Esophagus (tissue), 2 donors: ENCODE results near the gene COL4A2. TPM values are rescaled to one million over a fixed set of nuclear protein-coding genes. Genes with fewer than 3 reads are reported as not detected.

ENCODE experiments used
- H3K27ac ChIP-seq, 2 donors: one replicate each; pipeline ENCODE4 v1.5.1; 2013; ENCODE audit warnings: low read depth in 2 of 2, mild to moderate bottlenecking in 2 of 2, inconsistent platforms in 1 of 2, low read length in 1 of 2, moderate library complexity in 1 of 2
- H3K27me3 ChIP-seq, 2 donors: one replicate each; pipeline ENCODE4 v1.6.1; 2013; ENCODE audit warnings: low read length in 2 of 2, control low read depth in 1 of 2, mild to moderate bottlenecking in 1 of 2; ENCODE audit not compliant: insufficient read depth in 2 of 2, control insufficient read depth in 1 of 2
- H3K36me3 ChIP-seq, 2 donors: one replicate each; pipeline ENCODE4 v1.6.1; 2013; ENCODE audit warnings: low read length in 1 of 2; ENCODE audit not compliant: control insufficient read depth in 2 of 2, insufficient read depth in 2 of 2
- H3K4me1 ChIP-seq, 2 donors: one replicate each; pipeline ENCODE4 v1.6.1; 2013; ENCODE audit warnings: low read length in 1 of 2; ENCODE audit not compliant: control insufficient read depth in 2 of 2, insufficient read depth in 2 of 2
- H3K4me3 ChIP-seq, 2 donors: one replicate each; pipeline ENCODE4 v1.5.1; 2013; ENCODE audit warnings: low read length in 2 of 2, mild to moderate bottlenecking in 2 of 2, low read depth in 1 of 2, moderate library complexity in 1 of 2
- H3K9me3 ChIP-seq, 2 donors: one replicate each; pipeline ENCODE4 v1.6.1; 2013; ENCODE audit warnings: mild to moderate bottlenecking in 2 of 2, low read depth in 1 of 2, low read length in 1 of 2, moderate library complexity in 1 of 2; ENCODE audit not compliant: control insufficient read depth in 2 of 2, insufficient read depth in 1 of 2
- WGBS, 2 donors: extraction: QIAGEN DNeasy Blood & Tissue Kit; methylation state at CpG; one replicate each; pipeline ENCODE4 v1.1.7; 2013; 5-methylcytosine and 5-hydroxymethylcytosine counted together
- polyA plus RNA-seq, 2 donors: library from polyadenylated mRNA; stranded (reverse); fragments of 200-250 nt; gene quantifications; one replicate each; pipeline ENCODE4 v1.2.3, GENCODE V29; 2013
- donor health status: healthy with polysubstance abuse.
- donor health status: Bipolar disorder and iron deficiency.

Gene COL4A2
- polyA plus RNA-seq, 2 donors, result 25.3 to 39.2 TPM

DNA sequence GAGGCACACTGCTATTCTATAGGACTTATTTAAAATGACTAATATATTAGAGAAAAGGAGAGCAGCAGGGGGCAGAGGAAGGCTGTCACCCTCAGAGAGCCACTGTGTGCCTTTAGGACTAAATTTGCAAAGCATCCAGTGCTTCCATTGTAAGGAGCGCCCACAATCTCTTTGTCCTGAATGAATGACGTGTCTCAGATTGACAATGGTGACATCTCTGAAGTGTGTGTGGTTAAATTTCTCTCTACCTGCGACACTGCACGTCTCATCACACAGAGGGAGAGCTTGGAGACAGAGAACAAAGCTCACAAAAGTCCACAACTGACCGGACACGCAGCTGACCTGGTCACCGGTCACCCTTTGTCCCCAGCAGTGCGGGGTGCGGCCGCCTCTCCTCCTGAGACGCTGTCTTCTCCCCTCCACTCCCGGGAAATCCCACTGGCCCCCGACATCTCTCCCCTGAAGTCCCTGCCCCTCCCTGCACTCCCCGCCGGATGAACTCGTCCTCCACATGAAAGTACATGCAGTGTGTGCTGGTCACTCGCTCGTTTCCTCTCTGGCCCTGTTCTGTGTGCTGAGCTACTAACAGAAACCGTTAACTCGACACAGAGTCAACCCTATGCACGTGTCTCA is 147.3 kb downstream of the COL4A2 start:
- WGBS, 2 donors, result 80 to 83% methylated on average over 21 of the region's 21 CpGs
- no peak overlapping the region for H3K4me3 ChIP-seq
- no peaks in the 10 kb centered on the region for H3K27me3 ChIP-seq
- no peak overlapping the region for H3K27ac ChIP-seq
- no peaks in the 10 kb centered on the region for H3K9me3 ChIP-seq
- H3K36me3 ChIP-seq, result peaks cover 0 to 7% of the 10 kb centered on the region in 2 donors
- H3K4me1 ChIP-seq, result no peaks in the 10 kb centered on the region

DNA sequence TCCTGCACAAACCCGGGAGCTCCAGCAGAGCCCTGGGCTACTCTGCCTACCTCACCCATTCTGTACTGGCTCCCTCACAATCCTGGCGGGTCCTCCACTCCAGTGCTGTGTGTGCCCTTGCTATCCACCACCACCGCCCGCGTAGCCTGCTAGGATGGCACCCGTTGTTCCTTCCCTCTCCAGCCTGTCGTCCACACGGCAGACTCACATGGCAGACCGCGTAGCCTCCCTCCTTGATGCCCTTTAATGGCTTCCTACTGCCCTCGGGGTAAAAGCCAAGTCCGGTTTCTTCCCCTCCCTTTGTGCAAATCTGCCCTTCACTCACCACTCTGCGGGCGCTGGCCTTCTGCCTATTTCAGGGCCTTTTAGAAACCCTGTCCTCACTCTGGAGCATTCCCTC is 147.9 kb downstream of the COL4A2 start:
- 79 to 81% methylated on average over 14 of the region's 14 CpGs for WGBS, 2 donors
- Histone ChIP-seq H3K4me3 (no peak overlapping the region), H3K27me3 (no peaks in the 10 kb centered on the region), H3K9me3 (no peaks in the 10 kb centered on the region), H3K4me1 (no peaks in the 10 kb centered on the region), H3K27ac (no peak overlapping the region), H3K36me3 (peaks cover 0 to 6% of the 10 kb centered on the region in 2 donors)

DNA sequence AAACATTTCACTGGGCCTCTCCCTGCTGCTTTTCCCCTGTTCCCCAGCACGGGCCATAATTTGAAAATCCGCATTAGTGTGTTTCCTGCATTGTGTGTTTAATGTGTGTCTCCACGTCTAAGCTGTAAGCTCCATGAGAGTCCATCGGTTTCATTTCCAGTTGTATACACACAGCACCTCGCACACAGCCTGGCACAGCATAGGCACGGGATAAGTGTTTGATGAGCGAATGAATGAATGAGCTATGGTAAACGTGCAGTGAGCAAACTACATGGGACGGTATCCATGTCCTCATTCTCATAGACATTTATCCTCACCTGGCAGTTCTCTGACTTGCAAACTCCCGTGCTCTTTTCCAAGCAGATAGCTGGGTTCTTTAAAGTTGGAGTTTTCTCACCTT is 148.4 kb downstream of the COL4A2 start:
- H3K4me1 ChIP-seq, result no peaks in the 10 kb centered on the region
- H3K27me3 ChIP-seq, result no peaks in the 10 kb centered on the region
- 63 to 68% methylated on average over 10 of the region's 10 CpGs for WGBS, 2 donors
- no peaks in the 10 kb centered on the region for H3K9me3 ChIP-seq
- H3K4me3 ChIP-seq, result no peak overlapping the region
- H3K27ac ChIP-seq, result no peak overlapping the region
- peaks cover 0 to 5% of the 10 kb centered on the region in 2 donors for H3K36me3 ChIP-seq

DNA sequence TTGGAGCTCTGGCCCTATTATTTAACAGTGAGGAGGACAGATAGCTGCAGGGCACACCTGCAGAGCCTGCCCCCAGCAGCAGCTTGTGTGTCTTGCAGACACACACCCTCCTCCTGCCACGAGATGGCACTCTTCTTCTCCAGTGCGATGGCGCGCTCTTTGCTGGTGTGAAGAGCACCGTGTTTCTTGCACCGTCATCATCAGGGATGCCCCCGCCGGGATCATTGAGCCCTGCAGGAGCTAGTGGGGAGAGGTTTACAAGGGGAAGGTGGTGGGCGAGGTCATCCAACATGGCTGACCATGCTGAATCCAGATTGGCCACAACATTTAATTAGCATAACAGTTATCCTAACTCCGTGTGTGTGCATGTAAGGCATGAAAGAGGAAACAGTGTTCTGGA is 148.9 kb downstream of the COL4A2 start:
- Histone ChIP-seq H3K27me3 (no peaks in the 10 kb centered on the region), H3K4me3 (no peak overlapping the region), H3K9me3 (no peaks in the 10 kb centered on the region), H3K27ac (peak overlapping the region in 1 of 2 donors; percentile 57), H3K4me1 (no peaks in the 10 kb centered on the region), H3K36me3 (peaks cover 0 to 3% of the 10 kb centered on the region in 2 donors)
- WGBS, 2 donors, result 8 to 17% methylated on average over 10 of the region's 10 CpGs

DNA sequence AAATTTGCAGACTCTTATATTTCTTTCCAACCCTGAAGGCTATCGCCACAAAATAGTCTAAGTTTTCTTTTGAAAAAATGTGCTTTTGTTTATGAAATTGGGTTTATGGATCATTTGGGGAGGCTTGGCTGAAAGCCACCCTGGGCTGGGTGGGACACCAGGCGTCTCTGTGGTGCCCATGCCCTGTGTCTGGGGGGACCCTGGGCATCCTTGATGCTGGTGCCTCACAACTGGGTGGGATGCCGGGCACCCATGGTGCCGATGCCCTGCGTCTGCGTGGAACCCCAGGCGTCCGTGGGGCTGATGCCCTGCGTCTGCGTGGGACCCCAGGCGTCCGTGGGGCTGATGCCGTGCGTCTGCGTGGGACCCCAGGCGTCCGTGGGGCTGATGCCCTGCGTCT is 149.5 kb downstream of the COL4A2 start:
- H3K27ac ChIP-seq, result no peak overlapping the region
- 86 to 89% methylated on average over 18 of the region's 18 CpGs for WGBS, 2 donors
- no peaks in the 10 kb centered on the region for H3K27me3 ChIP-seq
- H3K4me3 ChIP-seq, result no peak overlapping the region
- H3K9me3 ChIP-seq, result no peaks in the 10 kb centered on the region
- peaks cover 0 to 3% of the 10 kb centered on the region in 2 donors for H3K36me3 ChIP-seq
- no peaks in the 10 kb centered on the region for H3K4me1 ChIP-seq

DNA sequence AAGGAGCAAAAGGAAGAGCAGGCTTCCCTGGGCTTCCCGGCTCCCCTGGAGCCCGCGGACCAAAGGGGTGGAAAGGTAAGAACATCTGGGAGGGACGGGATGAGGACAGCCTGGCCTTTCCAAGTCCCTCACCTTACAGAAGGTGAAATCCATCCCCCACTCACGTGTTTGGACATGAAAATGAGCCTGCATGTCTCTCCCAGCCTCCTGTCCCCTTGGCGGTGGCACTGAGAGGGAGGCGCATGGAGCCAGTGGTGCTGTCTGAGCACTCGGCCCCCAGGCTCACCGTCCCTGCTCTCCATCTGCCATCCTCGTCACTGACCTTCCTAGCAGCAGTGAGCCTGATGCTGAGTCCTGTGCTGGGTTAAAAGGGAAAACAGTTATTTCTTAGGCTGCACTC is 150.3 kb downstream of the COL4A2 start:
- WGBS, 2 donors, result 86 to 87% methylated on average over 10 of the region's 10 CpGs
- H3K4me1 ChIP-seq, result no peaks in the 10 kb centered on the region
- H3K9me3 ChIP-seq, result no peaks in the 10 kb centered on the region
- no peak overlapping the region for H3K27ac ChIP-seq
- H3K36me3 ChIP-seq, result peaks cover 0 to 3% of the 10 kb centered on the region in 2 donors
- no peaks in the 10 kb centered on the region for H3K27me3 ChIP-seq
- no peak overlapping the region for H3K4me3 ChIP-seq

DNA sequence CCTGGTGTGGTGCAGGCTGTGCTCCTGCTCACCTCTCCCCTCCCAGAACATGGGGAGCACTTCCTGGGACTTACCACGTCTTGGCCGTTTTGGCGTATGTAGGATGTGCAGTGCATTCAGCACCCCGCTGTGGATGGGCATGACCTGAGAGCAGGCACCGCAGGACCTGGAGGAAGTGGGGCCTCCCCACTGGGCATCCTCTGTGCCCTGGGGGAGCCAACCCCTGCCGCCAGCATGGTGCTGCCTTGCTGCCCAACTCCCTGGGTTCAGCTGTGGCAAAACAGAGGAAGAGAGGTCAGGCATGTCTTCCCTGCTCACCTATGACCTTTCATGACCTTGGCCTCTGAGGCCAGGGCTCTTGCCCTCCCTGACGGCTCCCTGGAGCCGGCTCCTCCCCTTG is 150.9 kb downstream of the COL4A2 start:
- no peak overlapping the region for H3K4me3 ChIP-seq
- no peaks in the 10 kb centered on the region for H3K4me1 ChIP-seq
- 78 to 85% methylated on average over 8 of the region's 8 CpGs for WGBS, 2 donors
- H3K36me3 ChIP-seq, result peaks cover 0 to 3% of the 10 kb centered on the region in 2 donors
- H3K27me3 ChIP-seq, result no peaks in the 10 kb centered on the region
- H3K9me3 ChIP-seq, result no peaks in the 10 kb centered on the region
- H3K27ac ChIP-seq, result no peak overlapping the region

DNA sequence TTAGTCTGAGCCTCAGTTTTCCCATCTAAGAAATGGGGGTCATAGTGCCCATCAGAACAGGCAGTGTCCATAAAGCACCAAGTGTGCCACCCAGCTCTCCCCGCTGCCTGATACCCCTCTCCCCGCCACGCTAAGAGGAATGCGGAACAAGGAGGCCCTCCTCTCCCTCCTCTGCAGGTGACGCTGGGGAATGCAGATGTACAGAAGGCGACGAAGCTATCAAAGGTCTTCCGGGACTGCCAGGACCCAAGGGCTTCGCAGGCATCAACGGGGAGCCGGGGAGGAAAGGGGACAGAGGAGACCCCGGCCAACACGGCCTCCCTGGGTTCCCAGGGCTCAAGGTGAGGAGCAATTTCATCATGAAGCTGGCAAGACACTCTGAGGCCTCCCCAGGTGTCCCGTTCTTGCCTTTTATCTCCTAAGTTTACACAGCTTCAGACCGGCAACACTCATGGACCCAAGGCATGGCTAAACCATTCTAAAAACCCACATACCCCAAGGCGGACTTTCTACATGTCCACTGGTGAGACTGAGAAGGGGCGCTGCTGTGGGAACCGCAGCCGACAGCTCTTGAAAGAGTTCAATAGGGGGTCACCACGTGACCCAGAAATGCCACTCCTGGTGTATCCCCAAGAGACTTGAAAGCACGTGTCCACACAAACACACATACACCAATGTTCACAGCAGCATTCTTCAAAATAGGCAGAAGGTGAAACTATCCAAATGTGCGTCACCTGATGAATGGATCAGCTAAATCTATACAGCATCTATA is 151.7 kb downstream of the COL4A2 start:
- Histone ChIP-seq H3K36me3 (peaks cover 0 to 3% of the 10 kb centered on the region in 2 donors), H3K27ac (no peak overlapping the region), H3K4me3 (no peak overlapping the region), H3K4me1 (no peaks in the 10 kb centered on the region), H3K27me3 (no peaks in the 10 kb centered on the region), H3K9me3 (no peaks in the 10 kb centered on the region)
- 76 to 81% methylated on average over 22 of the region's 22 CpGs for WGBS, 2 donors

DNA sequence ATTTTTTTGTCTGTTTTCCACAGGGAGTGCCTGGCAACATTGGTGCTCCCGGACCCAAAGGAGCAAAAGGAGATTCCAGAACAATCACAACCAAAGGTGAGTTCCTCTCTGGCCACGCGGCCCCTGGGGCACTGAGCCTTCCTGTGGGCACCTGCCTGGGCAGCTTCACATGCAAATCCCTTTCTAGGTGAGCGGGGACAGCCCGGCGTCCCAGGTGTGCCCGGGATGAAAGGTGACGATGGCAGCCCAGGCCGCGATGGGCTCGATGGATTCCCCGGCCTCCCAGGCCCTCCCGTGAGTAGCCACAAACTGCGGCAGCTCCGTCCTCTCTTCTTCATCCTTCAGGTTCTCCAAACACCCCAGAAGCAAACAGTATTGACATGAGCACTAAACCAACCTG is 155.0 kb downstream of the COL4A2 start:
- peaks cover 0 to 3% of the 10 kb centered on the region in 2 donors for H3K36me3 ChIP-seq
- no peaks in the 10 kb centered on the region for H3K9me3 ChIP-seq
- 90 to 92% methylated on average over 15 of the region's 15 CpGs for WGBS, 2 donors
- H3K27me3 ChIP-seq, result no peaks in the 10 kb centered on the region
- H3K4me1 ChIP-seq, result no peaks in the 10 kb centered on the region
- no peak overlapping the region for H3K27ac ChIP-seq
- no peak overlapping the region for H3K4me3 ChIP-seq

DNA sequence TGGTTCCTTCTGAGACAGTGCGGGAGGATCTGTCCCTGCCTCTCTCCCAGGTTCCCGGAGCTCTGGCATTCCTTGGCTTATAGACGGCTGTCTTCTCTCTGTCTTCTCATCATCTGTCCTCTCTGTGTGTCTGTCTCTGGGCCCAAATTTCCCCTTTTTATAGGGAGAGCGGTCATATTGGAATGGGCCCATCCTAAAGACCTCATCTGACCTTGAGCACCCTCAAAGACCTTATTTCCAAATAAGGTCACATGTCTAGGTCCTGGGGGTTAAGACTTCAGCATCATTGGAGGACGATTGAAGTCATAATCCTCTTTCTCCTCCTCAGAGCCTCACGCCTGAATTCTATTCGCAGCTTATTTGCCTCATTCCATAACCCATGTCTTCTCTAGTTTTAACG is 156.1 kb downstream of the COL4A2 start:
- WGBS, 2 donors, result 73 to 77% methylated on average over 8 of the region's 8 CpGs
- Histone ChIP-seq H3K36me3 (peaks cover 0 to 3% of the 10 kb centered on the region in 2 donors), H3K4me1 (no peaks in the 10 kb centered on the region), H3K4me3 (no peak overlapping the region), H3K27ac (no peak overlapping the region), H3K27me3 (no peaks in the 10 kb centered on the region), H3K9me3 (no peaks in the 10 kb centered on the region)
